Measurements from ENCODE around the gene KLHL18.

- TF ChIP-seq CTCF (conservative IDR thresholded peaks at IDR 0.05; ENCODE audit: low read length), result no peak
- TF ChIP-seq EZH2phosphoT487 (IDR thresholded peaks at IDR 0.05; ENCODE audit: borderline replicate concordance, low read depth, low read length), result no peak
Observed at GRCh38 chr3:47385796-47386195, 103.1 kb downstream of the KLHL18 start.

Measured in OCI-LY7 (cell line).